Gastroesophageal sphincter (tissue), 3 donors: ENCODE measurements around the gene NET1.

Experiments
- EP300 ChIP-seq: sonication (generic); formaldehyde crosslinking; IDR thresholded peaks from one replicate; pipeline ENCODE4 v1.6.1; 2017; ENCODE audit warnings: antibody characterized with exemption, mild to moderate bottlenecking
- POLR2A ChIP-seq, 2 donors: fragments of 450-650 bp; IDR thresholded peaks; one replicate each; pipeline ENCODE4 v1.6.1; 2017; ENCODE audit warnings: antibody characterized with exemption in 2 of 2, mild to moderate bottlenecking in 2 of 2, moderate library complexity in 1 of 2
- POLR2AphosphoS5 ChIP-seq: sonication (generic); formaldehyde crosslinking; IDR thresholded peaks from one replicate; pipeline ENCODE4 v1.6.1; 2017; ENCODE audit warnings: antibody characterized with exemption
- TF ChIP-seq, protein P1 (sequence below), 4 experiments: fragments of 200-600 bp in 2 of 4; fragments of 450-650 bp in 2 of 4; sonication (generic) in 1 of 4; IDR thresholded peaks; one replicate each; pipeline ENCODE4 v1.5.1; 2017 to 2019; ENCODE audit warnings: antibody characterized with exemption in 4 of 4, mild to moderate bottlenecking in 2 of 4, moderate library complexity in 2 of 4

DNA sequence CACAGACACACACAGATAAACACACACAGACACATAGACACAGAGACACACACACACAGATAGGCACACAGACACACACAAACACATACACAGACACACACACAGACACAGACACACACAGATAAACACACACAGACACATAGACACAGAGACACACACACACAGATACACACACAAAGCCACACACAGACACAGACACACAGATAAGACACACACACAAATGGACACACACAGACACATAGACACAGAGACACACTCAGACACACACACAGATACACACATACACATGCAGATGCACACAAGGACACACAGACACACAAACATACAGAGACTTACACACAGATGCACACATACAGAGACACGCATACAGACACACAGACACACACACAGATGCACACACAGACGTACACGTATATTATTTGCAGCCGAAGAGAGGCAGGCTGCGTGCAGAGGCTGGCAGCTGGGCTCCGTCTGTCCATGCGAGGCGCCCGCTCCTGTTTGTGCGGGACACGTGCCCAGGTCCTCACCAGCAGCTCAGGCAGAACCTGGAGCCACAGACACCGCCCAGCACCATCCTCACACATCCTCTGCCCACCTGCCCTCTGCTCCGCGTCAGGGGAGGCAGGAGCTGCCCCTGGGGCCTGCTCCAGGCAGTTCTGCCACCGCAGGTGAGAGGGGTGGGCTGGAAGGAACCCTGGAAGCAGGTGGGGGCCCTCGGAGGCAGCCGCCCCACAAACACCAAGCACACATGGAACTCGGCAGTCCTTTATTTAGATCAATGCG, 85.8 kb downstream of the NET1 start:
- TF ChIP-seq EP300 (no peak), POLR2A (IDR thresholded peaks at IDR 0.05) (no peak), POLR2AphosphoS5 (no peak)
- TF ChIP-seq, protein P1, sequence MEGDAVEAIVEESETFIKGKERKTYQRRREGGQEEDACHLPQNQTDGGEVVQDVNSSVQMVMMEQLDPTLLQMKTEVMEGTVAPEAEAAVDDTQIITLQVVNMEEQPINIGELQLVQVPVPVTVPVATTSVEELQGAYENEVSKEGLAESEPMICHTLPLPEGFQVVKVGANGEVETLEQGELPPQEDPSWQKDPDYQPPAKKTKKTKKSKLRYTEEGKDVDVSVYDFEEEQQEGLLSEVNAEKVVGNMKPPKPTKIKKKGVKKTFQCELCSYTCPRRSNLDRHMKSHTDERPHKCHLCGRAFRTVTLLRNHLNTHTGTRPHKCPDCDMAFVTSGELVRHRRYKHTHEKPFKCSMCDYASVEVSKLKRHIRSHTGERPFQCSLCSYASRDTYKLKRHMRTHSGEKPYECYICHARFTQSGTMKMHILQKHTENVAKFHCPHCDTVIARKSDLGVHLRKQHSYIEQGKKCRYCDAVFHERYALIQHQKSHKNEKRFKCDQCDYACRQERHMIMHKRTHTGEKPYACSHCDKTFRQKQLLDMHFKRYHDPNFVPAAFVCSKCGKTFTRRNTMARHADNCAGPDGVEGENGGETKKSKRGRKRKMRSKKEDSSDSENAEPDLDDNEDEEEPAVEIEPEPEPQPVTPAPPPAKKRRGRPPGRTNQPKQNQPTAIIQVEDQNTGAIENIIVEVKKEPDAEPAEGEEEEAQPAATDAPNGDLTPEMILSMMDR (IDR thresholded peaks at IDR 0.05): no peak
